HCT116 (cell line): Measurements from ENCODE around the gene CABLES1. TPM values are rescaled to one million over a fixed set of nuclear protein-coding genes. Genes with fewer than 3 reads are reported as not detected.

Experiments used
- ATAC-seq: fragments of 200-7000 bp; cut with Tn5 transposase; 2 replicates; pipeline ENCODE4 v1.9.1; 2020; ENCODE audit warnings: mild to moderate bottlenecking, moderate library complexity
- BruUV-seq: library from RNA; stranded (reverse); fragments of 400-500 nt; replicated peaks from 2 replicates; lab custom pipeline; 2021; lab: Mats Ljungman, UMichigan
- CTCF ChIA-PET: fragments of 300-600 bp; sonication (Branson Sonifier 250); formaldehyde crosslinking; loops from one replicate; lab custom pipeline; 2021; ENCODE audit warnings: antibody characterized with exemption; lab: Charles Lee
- POLR2A ChIA-PET: fragments of 300-600, 350-600 bp; sonication (Branson Sonifier 250); formaldehyde crosslinking; loops from one replicate; lab custom pipeline; 2021; ENCODE audit warnings: antibody characterized with exemption; lab: Charles Lee
- RAD21 ChIA-PET, 2 experiments: fragments of 300-600 bp; sonication (Branson Sonifier 250); formaldehyde crosslinking; loops; one replicate each; lab custom pipeline; 2023; ENCODE audit warnings: low total read pairs in 2 of 2; ENCODE audit not compliant: uncharacterized antibody in 2 of 2, unreplicated experiment in 2 of 2, low non-redundant PET in 1 of 2; lab: Charles Lee
- DNase-seq: peaks from one replicate; pipeline ENCODE4 v3.0.0-alpha.2; 2010; ENCODE audit warnings: low read depth, low spot score
- H2AFZ ChIP-seq: fragments of 200-600 bp; shearing (Covaris generic), sonication (generic); 2 replicates; pipeline ENCODE4 v1.6.1; 2017; ENCODE audit warnings: low read depth, mixed run types, mixed read lengths, antibody characterized with exemption, low read length; ENCODE audit not compliant: poor library complexity, severe bottlenecking
- H3K27ac ChIP-seq: 2 replicates; pipeline ENCODE4 v1.5.1; 2012; ENCODE audit warnings: low read depth, low read length
- H3K27me3 ChIP-seq: fragments of 200-600 bp; sonication (generic); 2 replicates; pipeline ENCODE4 v1.6.1; 2016; ENCODE audit warnings: mixed run types, low read length, mixed read lengths; ENCODE audit not compliant: insufficient read depth
- H3K36me3 ChIP-seq, 2 experiments: fragments of 200-500 bp in 1 of 2; fragments of 200-600 bp in 1 of 2; sonication (Bioruptor generic) in 1 of 2; sonication (generic) in 1 of 2; 2 replicates each; pipeline versions ENCODE4 v1.5.1 to v1.6.1; 2014 to 2016; ENCODE audit warnings: low read length in 2 of 2, inconsistent platforms in 1 of 2, mixed read lengths in 1 of 2, mixed run types in 1 of 2; ENCODE audit not compliant: insufficient read depth in 2 of 2, control insufficient read depth in 1 of 2
- H3K4me1 ChIP-seq, 2 experiments: fragments of 200-600 bp in 1 of 2; sonication (generic) in 1 of 2; 2 replicates each; pipeline versions ENCODE4 v1.5.1 to v1.6.1; 2012 to 2017; ENCODE audit warnings: low read length in 2 of 2, inconsistent platforms in 1 of 2, mild to moderate bottlenecking in 1 of 2, mixed read lengths in 1 of 2, mixed run types in 1 of 2, moderate library complexity in 1 of 2; ENCODE audit not compliant: insufficient read depth in 2 of 2, control insufficient read depth in 1 of 2
- H3K4me2 ChIP-seq: fragments of 200-600 bp; sonication (generic); 2 replicates; pipeline ENCODE4 v1.6.1; 2017; ENCODE audit warnings: mixed run types, low read length, mixed read lengths
- H3K4me3 ChIP-seq, 2 experiments: fragments of 200-600 bp in 1 of 2; sonication (generic) in 1 of 2; replicated peaks in 1 of 2; 2 replicates each; pipeline ENCODE4 v1.5.1; 2011 to 2016; ENCODE audit warnings: low read length in 2 of 2, control low read depth in 1 of 2, low read depth in 1 of 2, mild to moderate bottlenecking in 1 of 2, mixed read lengths in 1 of 2, mixed run types in 1 of 2
- H3K79me2 ChIP-seq: fragments of 200-600 bp; sonication (generic); 2 replicates; pipeline ENCODE4 v1.6.1; 2017; ENCODE audit warnings: mild to moderate bottlenecking, mixed run types, low read length, moderate library complexity, mixed read lengths; ENCODE audit not compliant: insufficient read depth
- H3K9ac ChIP-seq: fragments of 200-600 bp; sonication (generic); 2 replicates; pipeline ENCODE4 v1.6.1; 2016; ENCODE audit warnings: low read length, mixed read lengths
- H3K9me2 ChIP-seq: fragments of 200-600 bp; sonication (generic), shearing (Covaris generic); 2 replicates; pipeline ENCODE4 v1.6.1; 2017; ENCODE audit warnings: mixed run types, mild to moderate bottlenecking, moderate library complexity; ENCODE audit not compliant: insufficient read depth
- H3K9me3 ChIP-seq, 2 experiments: fragments of 200-500 bp in 1 of 2; fragments of 200-600 bp in 1 of 2; sonication (Bioruptor generic) in 1 of 2; sonication (generic) in 1 of 2; 2 replicates each; pipeline ENCODE4 v1.6.1; 2014 to 2017; ENCODE audit warnings: low read length in 2 of 2, mixed read lengths in 2 of 2, inconsistent platforms in 1 of 2, low read depth in 1 of 2, mild to moderate bottlenecking in 1 of 2, mixed run types in 1 of 2, moderate library complexity in 1 of 2; ENCODE audit not compliant: control insufficient read depth in 1 of 2, insufficient read depth in 1 of 2
- H4K20me1 ChIP-seq: fragments of 200-600 bp; sonication (generic), shearing (Covaris generic); 2 replicates; pipeline ENCODE4 v1.6.1; 2017; ENCODE audit warnings: mixed run types, mild to moderate bottlenecking, moderate library complexity; ENCODE audit not compliant: insufficient read depth
- EGR1 ChIP-seq: IDR thresholded peaks from 2 replicates; pipeline ENCODE4 v1.6.1; 2012; ENCODE audit warnings: low read depth
- ELF1 ChIP-seq: IDR thresholded peaks from 2 replicates; pipeline ENCODE4 v1.6.1; 2012; ENCODE audit warnings: low read depth, borderline replicate concordance
- FOSL1 ChIP-seq: IDR thresholded peaks from 2 replicates; pipeline ENCODE4 v1.6.1; 2012; ENCODE audit warnings: low read depth
- RAD21 ChIP-seq: IDR thresholded peaks from 2 replicates; pipeline ENCODE4 v1.6.1; 2012; ENCODE audit warnings: low read depth, mild to moderate bottlenecking
- REST ChIP-seq: IDR thresholded peaks from 2 replicates; pipeline ENCODE4 v1.6.1; 2012; ENCODE audit warnings: low read depth
- SIN3A ChIP-seq: IDR thresholded peaks from 2 replicates; pipeline ENCODE4 v1.6.1; 2012; ENCODE audit warnings: low read depth
- SP1 ChIP-seq: IDR thresholded peaks from 2 replicates; pipeline ENCODE4 v1.6.1; 2012; ENCODE audit warnings: low read depth
- ZBTB33 ChIP-seq: IDR thresholded peaks from 2 replicates; pipeline ENCODE4 v1.6.1; 2011; ENCODE audit warnings: mild to moderate bottlenecking, low read length, moderate library complexity; ENCODE audit not compliant: insufficient replicate concordance; ENCODE audit errors: extremely low read depth
- ZFX ChIP-seq: fragments of 450-650 bp; IDR thresholded peaks from 2 replicates; pipeline ENCODE4 v1.6.1; 2017
- ZNF274 ChIP-seq: fragments of 200-500 bp; sonication (Bioruptor generic); IDR thresholded peaks from 2 replicates; pipeline ENCODE4 v1.6.1; 2014; ENCODE audit warnings: mild to moderate bottlenecking, low read depth, low read length, inconsistent platforms
- intact Hi-C: fragments of 100-400 bp; cut with micrococcal nuclease; formaldehyde crosslinking; loops from 2 replicates; pipeline ENCODE4 v1.10.0; 2022
- total RNA-seq: library from RNA; stranded (reverse); gene quantifications from one replicate; pipeline ENCODE4 v1.2.1, GENCODE V29; 2021; ENCODE audit not compliant: unreplicated experiment

CABLES1 gene
- total RNA-seq, 1 experiment from 2014 or later, result 7.7 TPM

- intact Hi-C loops, result no loop called here
- H3K27ac ChIP-seq, result no peak overlapping the region
- H3K27me3 ChIP-seq, result no peaks in the 10 kb centered on the region
- no peak overlapping the region for H3K9ac ChIP-seq
- no peak for ATAC-seq
- no TSS peak for BruUV-seq
- DNase-seq, result no peak
- no peak overlapping the region for H3K4me3 ChIP-seq
- H3K79me2 ChIP-seq, result no peaks in the 10 kb centered on the region
- no peaks in the 10 kb centered on the region for H3K9me2 ChIP-seq
- no peak overlapping the region for H2AFZ ChIP-seq
- RAD21 ChIA-PET, result no interaction called here
- H3K4me1 ChIP-seq, result no peaks in the 10 kb centered on the region
- no peaks in the 10 kb centered on the region for H3K36me3 ChIP-seq
- POLR2A ChIA-PET, result no interaction called here
- no peak overlapping the region for H3K4me2 ChIP-seq
- TF ChIP-seq ZBTB33 (no peak), SP1 (no peak), FOSL1 (no peak), EGR1 (no peak), REST (no peak), RAD21 (no peak), ZNF274 (no peak), ELF1 (no peak), SIN3A (no peak), ZFX (no peak)
- H3K9me3 ChIP-seq, result no peaks in the 10 kb centered on the region
- no peaks in the 10 kb centered on the region for H4K20me1 ChIP-seq
- CTCF ChIA-PET, result interaction anchor here (1.2 kb wide), 1 partner anchor 24 kb away, joined by 3 read pairs; no protein-coding TSS in a partner anchor
Measured at GRCh38 chr18:23183411-23184150, 48.3 kb downstream of the CABLES1 start.
